ENCODE measurements around the gene B3GALT5. TPM values are rescaled to one million over a fixed set of nuclear protein-coding genes. Genes with fewer than 3 reads are reported as not detected.
A peak's percentile ranks its signal among the peaks of the same experiment; 100 is the strongest.

Gene B3GALT5
- polyA plus RNA-seq, 3 donors, result not detected

DNA sequence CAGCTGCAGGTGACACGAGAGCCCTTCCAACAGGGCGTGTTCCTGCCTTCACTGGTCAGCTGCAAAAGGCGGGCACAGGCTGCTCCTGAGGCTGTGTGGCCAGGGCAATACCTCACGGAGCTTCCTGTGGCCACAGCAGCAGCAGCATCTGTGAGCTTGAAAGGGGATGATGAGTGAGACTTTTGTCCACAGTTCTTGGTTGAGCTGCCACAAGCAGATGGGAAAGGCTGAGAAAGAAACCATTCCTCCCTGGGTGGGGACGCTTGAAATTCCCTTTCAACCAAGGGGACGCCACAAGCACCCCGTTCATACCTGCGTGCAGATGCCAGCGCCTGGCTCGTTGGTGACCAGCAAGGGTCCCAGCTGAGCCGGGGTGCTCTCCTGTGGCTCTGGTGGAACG lies 37.6 kb downstream of the B3GALT5 start:
- WGBS (ENCODE audit: insufficient coverage), result 93% methylated on average over 7 of the region's 12 CpGs
- Histone ChIP-seq H3K9ac (ENCODE audit: insufficient read depth, low read length, poor library complexity, severe bottlenecking) (no peak overlapping the region), H3K4me2 (replicated peaks; ENCODE audit: extremely low read depth, low read length, poor library complexity, severe bottlenecking) (no peak overlapping the region), H3K4me1 (ENCODE audit: control insufficient read depth in 1 of 2, insufficient read depth in 2 of 2, low read length in 2 of 2) (no peaks in the 10 kb centered on the region), H3K79me2 (ENCODE audit: insufficient read depth, low read length) (no peaks in the 10 kb centered on the region), H3K9me3 (replicated peaks in 1 of 2; ENCODE audit: control insufficient read depth in 1 of 2, insufficient read depth in 1 of 2, low read length in 2 of 2) (peaks cover 0 to 5% of the 10 kb centered on the region in 2 donors), H2AFZ (ENCODE audit: insufficient read depth, low read depth, low read length, poor library complexity, severe bottlenecking) (no peak overlapping the region), H3K36me3 (replicated peaks in 1 of 2; ENCODE audit: control insufficient read depth in 1 of 2, insufficient read depth in 2 of 2, low read length in 2 of 2) (no peaks in the 10 kb centered on the region), H4K20me1 (ENCODE audit: insufficient read depth, low read length) (no peaks in the 10 kb centered on the region), H3K27me3 (ENCODE audit: control insufficient read depth in 2 of 2, insufficient read depth in 2 of 2, low read length in 2 of 2) (no peaks in the 10 kb centered on the region), H3K27ac (ENCODE audit: low read depth in 1 of 2, low read length in 2 of 2) (no peak overlapping the region), H3K4me3 (replicated peaks in 1 of 3; ENCODE audit: low read depth in 2 of 3, low read length in 3 of 3) (no peak overlapping the region)
- intact Hi-C loops (cut with micrococcal nuclease), result no loop called here
- no peaks in the 10 kb centered on the region for H3K4me1 Mint-ChIP-seq
- DNase-seq, result no peak
- peak overlapping the region in 1 of 7 donors; percentile 46 for H3K27ac Mint-ChIP-seq
- peaks cover 0 to 4% (median 1%) of the 10 kb centered on the region in 3 donors for H3K27me3 Mint-ChIP-seq (ENCODE audit: low read depth in 3 of 3)
- peaks cover 0 to 14% (median 6%) of the 10 kb centered on the region in 7 donors for H3K9me3 Mint-ChIP-seq
- no peaks in the 10 kb centered on the region for H3K36me3 Mint-ChIP-seq
- H3K4me3 Mint-ChIP-seq, result no peak overlapping the region
- TF ChIP-seq, protein P1, sequence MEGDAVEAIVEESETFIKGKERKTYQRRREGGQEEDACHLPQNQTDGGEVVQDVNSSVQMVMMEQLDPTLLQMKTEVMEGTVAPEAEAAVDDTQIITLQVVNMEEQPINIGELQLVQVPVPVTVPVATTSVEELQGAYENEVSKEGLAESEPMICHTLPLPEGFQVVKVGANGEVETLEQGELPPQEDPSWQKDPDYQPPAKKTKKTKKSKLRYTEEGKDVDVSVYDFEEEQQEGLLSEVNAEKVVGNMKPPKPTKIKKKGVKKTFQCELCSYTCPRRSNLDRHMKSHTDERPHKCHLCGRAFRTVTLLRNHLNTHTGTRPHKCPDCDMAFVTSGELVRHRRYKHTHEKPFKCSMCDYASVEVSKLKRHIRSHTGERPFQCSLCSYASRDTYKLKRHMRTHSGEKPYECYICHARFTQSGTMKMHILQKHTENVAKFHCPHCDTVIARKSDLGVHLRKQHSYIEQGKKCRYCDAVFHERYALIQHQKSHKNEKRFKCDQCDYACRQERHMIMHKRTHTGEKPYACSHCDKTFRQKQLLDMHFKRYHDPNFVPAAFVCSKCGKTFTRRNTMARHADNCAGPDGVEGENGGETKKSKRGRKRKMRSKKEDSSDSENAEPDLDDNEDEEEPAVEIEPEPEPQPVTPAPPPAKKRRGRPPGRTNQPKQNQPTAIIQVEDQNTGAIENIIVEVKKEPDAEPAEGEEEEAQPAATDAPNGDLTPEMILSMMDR (IDR thresholded peaks at IDR 0.05), result no peak

DNA sequence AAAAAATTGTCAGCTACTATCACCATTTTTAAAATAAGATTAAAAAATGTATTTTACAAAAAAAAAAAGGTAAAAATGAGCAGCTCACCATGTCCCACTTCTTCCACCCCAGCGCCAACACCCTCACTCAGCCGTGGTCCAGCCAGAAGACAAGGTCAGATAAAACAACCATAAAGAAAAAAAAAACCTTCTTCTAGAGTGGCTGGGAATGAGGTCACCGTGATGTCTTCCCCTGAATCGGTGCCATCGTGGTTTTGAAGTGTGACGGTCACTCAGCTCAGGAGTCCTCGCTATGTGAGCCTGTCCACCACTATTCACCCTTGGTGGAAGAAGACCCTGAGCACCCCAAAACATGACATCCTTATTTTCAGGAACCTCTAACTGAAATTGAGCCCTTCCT lies 38.1 kb downstream of the B3GALT5 start:
- no peaks in the 10 kb centered on the region for H4K20me1 ChIP-seq (ENCODE audit: insufficient read depth, low read length)
- no peaks in the 10 kb centered on the region for H3K4me1 ChIP-seq (ENCODE audit: control insufficient read depth in 1 of 2, insufficient read depth in 2 of 2, low read length in 2 of 2)
- Mint-ChIP-seq H3K4me1 (no peaks in the 10 kb centered on the region), H3K36me3 (no peaks in the 10 kb centered on the region), H3K9me3 (peaks cover 0 to 14% (median 7%) of the 10 kb centered on the region in 7 donors), H3K27ac (no peak overlapping the region), H3K27me3 (ENCODE audit: low read depth in 3 of 3) (peaks cover 0 to 4% (median 1%) of the 10 kb centered on the region in 3 donors), H3K4me3 (no peak overlapping the region)
- H3K27me3 ChIP-seq (ENCODE audit: control insufficient read depth in 2 of 2, insufficient read depth in 2 of 2, low read length in 2 of 2), result no peaks in the 10 kb centered on the region
- no peak overlapping the region for H3K27ac ChIP-seq (ENCODE audit: low read depth in 1 of 2, low read length in 2 of 2)
- no peak overlapping the region for H3K4me2 ChIP-seq (replicated peaks; ENCODE audit: extremely low read depth, low read length, poor library complexity, severe bottlenecking)
- no peaks in the 10 kb centered on the region for H3K79me2 ChIP-seq (ENCODE audit: insufficient read depth, low read length)
- DNase-seq, result no peak
- WGBS (ENCODE audit: insufficient coverage), result no CpG with 5 or more reads among the region's 7 CpGs
- peaks cover 0 to 5% of the 10 kb centered on the region in 2 donors for H3K9me3 ChIP-seq (replicated peaks in 1 of 2; ENCODE audit: control insufficient read depth in 1 of 2, insufficient read depth in 1 of 2, low read length in 2 of 2)
- no peak overlapping the region for H3K9ac ChIP-seq (ENCODE audit: insufficient read depth, low read length, poor library complexity, severe bottlenecking)
- no peak overlapping the region for H2AFZ ChIP-seq (ENCODE audit: insufficient read depth, low read depth, low read length, poor library complexity, severe bottlenecking)
- H3K36me3 ChIP-seq (replicated peaks in 1 of 2; ENCODE audit: control insufficient read depth in 1 of 2, insufficient read depth in 2 of 2, low read length in 2 of 2), result no peaks in the 10 kb centered on the region
- no peak overlapping the region for H3K4me3 ChIP-seq (replicated peaks in 1 of 3; ENCODE audit: low read depth in 2 of 3, low read length in 3 of 3)
- intact Hi-C loops (cut with micrococcal nuclease), result no loop called here
- TF ChIP-seq, protein P1 (IDR thresholded peaks at IDR 0.05), result no peak
